CD4-positive, alpha-beta T cell treated with Interleukin-17A for 4 hours (primary cell): ENCODE measurements around the gene SERF1A.
"Not testable (repeated sequence)": the region's sequence is repeated elsewhere in the genome, so short reads cannot be mapped to it uniquely, and the experiment has no call there.

Source experiments
- DNase-seq: peaks from one replicate; pipeline ENCODE4 v3.0.0-alpha.2; 2020; ENCODE audit warnings: mixed read lengths

The SERF1A gene

DNA sequence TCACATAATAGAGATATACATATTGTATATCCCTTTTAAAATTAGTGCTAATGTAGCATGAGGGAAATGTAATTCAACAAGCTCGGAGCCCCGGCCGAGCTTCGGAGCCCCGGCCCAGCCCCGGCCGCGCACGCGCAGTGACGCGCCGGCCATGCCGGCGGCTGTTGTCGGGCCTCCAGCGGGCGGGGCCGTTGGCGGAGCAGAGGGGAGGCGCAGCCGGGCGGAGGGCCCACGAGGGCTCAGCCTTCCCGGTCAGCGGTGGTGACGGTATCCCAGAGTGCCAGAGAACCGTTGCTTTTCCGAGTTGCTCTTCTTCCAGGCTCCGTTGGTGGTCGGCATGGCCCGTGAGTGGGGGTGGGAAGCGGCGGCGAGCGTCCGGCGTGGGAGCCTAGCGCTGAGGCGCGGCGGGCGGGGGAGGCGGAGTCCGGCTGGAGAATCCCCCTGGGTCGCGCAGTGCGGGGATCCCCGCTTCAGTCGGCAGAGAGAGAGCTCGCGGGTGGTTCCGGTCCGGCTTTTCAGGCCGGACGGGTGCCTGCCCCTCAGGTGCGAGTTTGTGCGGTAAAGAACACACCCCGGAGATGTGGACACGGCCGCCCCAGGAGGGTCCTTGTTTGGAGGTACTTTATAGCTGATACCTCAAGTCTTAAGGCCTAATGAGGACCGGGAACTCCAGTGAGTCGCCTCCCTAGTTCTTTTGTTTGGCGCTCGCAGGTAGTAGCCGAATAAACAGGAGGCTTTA lies at the start of gene SERF1A:
Gene SERF1A (plus strand): TSS at position 137 of the 739 bp plus-strand sequence. CDS start 201 bp downstream, at position 338.
- DNase-seq = not testable (repeated sequence)

DNA sequence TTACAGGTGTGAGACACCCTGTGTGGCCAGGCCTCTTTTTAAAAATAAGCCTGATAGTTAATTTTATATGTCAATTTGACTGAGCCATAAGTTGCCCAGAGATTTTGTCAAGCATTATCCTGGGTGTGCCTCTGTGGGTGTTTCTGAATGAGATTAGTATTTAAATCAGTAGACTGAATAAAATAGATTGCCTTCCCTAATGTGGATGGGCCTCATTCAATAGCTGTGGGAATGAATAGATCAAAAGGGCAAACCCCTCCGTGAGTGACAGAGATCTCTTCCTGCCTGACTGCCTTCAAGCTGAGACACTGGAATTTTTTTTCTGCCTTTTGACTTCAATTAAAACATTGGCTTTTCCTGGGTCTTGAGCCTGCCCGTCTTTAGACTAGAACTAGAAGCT lies 33.7 kb upstream of the SERF1A start:
- DNase-seq = not testable (repeated sequence)

DNA sequence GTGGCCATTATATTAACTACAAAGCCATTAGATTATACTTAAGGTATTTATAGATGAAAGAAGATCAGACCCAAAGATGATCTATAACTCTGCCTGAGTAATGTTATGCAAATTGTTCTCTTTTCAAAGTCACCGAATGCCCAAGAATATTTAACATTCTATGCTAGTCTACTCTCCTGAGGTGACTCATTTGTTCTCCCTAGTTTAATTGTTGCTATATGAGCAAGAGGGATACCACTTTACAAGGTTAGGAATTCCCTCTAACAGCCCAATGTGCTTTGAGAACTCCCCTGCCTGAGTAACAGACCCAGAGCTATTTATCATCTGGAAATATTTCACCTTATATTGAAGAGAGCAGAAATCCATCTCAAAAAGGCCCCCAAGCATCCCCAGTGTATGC lies 29.8 kb upstream of the SERF1A start:
- not testable (repeated sequence) for DNase-seq

DNA sequence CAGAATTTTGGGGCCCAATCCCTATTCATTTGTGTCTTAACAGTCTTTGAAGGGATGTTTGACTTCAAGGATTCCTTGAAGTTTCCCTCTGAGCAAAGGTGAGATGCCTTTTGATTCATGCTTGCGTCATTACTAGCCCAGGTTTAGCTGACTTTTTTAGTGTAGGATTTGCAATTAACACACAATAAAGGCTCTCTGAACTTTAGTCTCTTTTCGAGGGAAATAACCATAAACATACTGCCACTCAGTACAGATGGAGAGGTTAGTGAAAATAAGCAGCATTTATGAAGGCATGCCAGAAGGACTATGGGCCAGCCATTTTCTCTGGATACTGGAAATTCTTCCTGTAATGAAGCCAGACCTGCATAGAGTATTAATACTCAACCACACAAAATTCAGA lies 4.4 kb upstream of the SERF1A start:
- not testable (repeated sequence) for DNase-seq

DNA sequence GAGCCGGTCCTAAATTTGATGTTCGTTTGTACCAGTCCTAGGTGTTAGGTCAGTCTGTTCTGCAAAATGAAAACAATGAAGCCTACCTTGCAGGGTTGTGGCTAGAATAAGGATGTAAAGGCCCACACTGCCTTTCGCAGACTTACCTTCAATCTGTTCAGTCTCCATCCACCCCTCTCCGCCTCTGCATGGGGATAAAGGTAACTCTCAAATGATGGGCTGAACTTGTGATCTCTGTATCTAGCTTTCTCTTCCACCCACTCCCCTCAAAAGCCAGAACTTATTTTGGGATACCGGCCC lies 753 bp downstream of the SERF1A start:
- not testable (repeated sequence) for DNase-seq

DNA sequence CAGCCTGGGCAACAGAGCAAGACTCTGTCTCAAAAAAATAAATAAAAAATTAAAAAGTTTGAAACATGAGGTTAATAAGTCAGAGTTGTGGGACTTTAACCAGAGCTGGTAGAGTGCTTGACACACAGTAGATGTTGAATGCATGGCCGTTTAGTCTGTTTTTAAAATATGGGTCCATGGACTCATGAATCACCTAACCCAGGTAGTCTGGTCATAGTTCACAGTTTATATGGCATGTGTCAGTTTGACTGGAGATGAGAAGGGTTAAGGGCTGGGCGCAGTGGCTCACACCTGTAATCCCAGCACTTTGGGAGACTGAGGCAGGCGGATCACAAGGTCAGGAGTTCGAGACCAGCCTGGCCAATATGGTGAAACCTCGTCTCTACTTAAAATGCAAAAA lies 6.2 kb downstream of the SERF1A start:
- not testable (repeated sequence) for DNase-seq

DNA sequence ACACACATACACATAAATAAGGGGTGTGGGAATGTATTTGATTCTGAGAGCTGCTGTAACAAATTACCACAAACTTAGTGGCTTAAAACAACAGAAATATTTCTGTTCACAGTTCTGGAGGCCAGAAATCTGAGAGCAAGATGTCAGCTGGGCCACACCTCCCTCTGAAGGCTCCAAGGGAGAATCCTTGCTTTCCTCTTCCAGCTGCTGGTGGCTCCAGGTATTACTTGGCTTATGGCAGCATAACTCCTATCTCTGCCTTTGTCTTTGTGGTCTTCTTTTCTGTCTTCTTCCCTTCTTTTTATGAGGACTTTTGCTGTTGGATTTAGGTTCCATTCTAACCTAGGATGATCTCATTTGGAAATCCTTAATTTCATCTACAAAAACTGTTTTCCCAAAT lies 16.4 kb downstream of the SERF1A start:
- not testable (repeated sequence) for DNase-seq

DNA sequence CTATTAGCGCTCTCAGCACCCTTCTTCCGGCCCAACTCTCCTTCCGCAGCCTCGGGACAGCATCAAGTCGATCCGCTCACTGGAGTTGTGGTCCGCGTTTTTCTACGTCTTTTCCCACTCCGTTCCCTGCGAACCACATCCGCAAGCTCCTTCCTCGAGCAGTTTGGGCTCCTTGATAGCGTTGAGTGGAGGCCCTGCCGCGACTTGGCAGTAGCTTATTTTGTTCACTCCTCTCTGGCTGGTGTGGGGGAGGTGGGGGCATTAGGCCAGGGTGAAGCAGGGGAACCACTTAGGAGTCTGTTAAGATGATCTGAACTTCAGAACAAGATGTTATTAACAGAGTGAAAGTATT lies 24.7 kb downstream of the SERF1A start:
- DNase-seq = not testable (repeated sequence)

DNA sequence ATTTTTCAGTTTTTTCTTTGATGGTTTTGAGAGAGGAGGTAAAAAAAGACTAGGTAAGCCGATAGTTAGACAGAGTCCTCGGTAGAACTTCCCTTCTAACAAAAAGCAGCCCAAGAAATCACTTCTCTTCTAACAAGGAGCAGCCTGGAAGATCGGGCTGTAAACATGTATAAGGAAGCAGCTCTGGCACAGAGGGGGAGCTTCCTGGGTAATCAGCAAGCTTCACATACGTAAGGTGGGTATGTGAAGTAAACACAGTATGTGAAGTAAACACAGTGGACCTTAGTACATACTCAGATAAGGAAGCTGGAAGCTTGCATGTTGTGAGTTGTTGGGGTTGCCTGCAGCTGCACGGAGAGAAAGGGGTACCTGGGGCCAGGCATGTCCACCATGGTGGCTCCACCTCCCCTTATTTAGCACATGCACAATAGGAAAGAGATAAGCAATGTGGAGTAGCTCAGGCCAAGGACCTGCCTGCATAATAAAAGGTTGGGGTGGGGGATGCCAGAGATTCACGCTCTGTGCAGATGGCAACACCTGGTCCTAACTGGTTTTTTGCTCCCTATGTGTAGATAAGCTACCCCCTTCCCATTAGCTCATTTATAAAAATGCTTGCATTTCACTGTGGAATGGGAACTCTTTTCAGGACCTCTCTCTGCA lies 31.4 kb downstream of the SERF1A start:
- not testable (repeated sequence) for DNase-seq

DNA sequence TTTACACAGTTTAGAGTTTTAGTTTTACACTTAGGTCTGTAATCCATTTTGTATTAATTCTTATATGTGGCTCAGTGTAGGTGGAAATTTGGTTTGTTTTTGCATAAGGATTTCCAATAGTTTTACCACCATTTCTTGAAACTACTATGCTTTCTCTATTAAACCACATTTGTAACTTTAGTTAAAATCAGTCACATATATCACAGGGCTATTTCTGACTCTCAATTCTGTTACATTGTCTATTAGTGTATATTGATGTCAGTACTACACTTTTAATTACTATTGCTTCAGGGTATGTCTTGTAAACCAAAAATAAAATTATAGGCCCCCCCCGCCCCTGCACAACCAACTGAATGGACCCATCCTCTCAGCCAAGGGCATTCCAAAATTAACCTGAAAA lies 32.1 kb downstream of the SERF1A start:
- DNase-seq = not testable (repeated sequence)

DNA sequence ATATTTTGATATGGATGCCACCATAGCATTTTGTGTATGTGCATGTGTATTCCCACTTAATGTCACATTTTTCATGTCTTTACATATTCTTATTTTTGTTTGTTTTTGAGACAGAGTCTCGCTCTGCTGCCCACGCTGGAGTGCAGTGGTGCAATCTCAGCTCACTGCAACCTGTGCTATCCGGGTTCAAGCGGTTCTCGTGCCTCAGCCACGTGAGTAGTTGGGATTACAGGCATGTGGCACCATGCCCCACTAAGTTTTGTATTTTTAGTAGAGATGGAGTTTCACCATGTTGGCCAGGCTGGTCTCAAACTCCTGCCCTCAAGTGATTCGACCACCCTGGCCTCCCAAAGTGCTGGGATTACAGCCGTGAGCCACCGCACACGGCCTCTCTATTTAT lies 52.6 kb downstream of the SERF1A start:
- not testable (repeated sequence) for DNase-seq
